Skeletal muscle tissue (tissue), 4 donors: ENCODE data around the gene MALAT1. TPM values are rescaled to one million over a fixed set of nuclear protein-coding genes. Genes with fewer than 3 reads are reported as not detected.
A peak's percentile ranks its signal among the peaks of the same experiment; 100 is the strongest.

ENCODE experiments used
- H3K27ac ChIP-seq: one replicate; pipeline ENCODE4 v1.7.0; 2013; ENCODE audit warnings: mild to moderate bottlenecking, low read depth, low read length, inconsistent platforms
- H3K27me3 ChIP-seq, 3 donors: one replicate each; pipeline ENCODE4 v1.7.0; 2013; ENCODE audit warnings: low read length in 3 of 3; ENCODE audit not compliant: control insufficient read depth in 3 of 3, insufficient read depth in 3 of 3
- H3K36me3 ChIP-seq, 3 donors: one replicate each; pipeline ENCODE4 v1.7.0; 2013; ENCODE audit warnings: low read length in 3 of 3; ENCODE audit not compliant: control insufficient read depth in 3 of 3, insufficient read depth in 3 of 3
- H3K4me1 ChIP-seq, 3 donors: one replicate each; pipeline ENCODE4 v1.7.0; 2013; ENCODE audit warnings: low read length in 3 of 3, mild to moderate bottlenecking in 3 of 3; ENCODE audit not compliant: control insufficient read depth in 3 of 3, insufficient read depth in 3 of 3
- H3K4me3 ChIP-seq, 3 donors: one replicate each; pipeline ENCODE4 v1.7.0; 2013; ENCODE audit warnings: low read length in 3 of 3
- H3K9ac ChIP-seq, 3 donors: one replicate each; pipeline ENCODE4 v1.7.0; 2013; ENCODE audit warnings: low read length in 3 of 3, mild to moderate bottlenecking in 3 of 3, moderate library complexity in 2 of 3, low read depth in 1 of 3
- H3K9me3 ChIP-seq, 3 donors: one replicate each; pipeline ENCODE4 v1.7.0; 2013; ENCODE audit warnings: low read length in 3 of 3; ENCODE audit not compliant: control insufficient read depth in 3 of 3
- total RNA-seq: library from RNA; depleted of rRNA; stranded (reverse); fragments of >200 nt; gene quantifications from one replicate; pipeline ENCODE4 v1.2.3, GENCODE V29; 2014
- donor health status: Osteomylitis.

Gene MALAT1
- total RNA-seq, 1 donor from 2014 or later: 7,794 TPM

DNA sequence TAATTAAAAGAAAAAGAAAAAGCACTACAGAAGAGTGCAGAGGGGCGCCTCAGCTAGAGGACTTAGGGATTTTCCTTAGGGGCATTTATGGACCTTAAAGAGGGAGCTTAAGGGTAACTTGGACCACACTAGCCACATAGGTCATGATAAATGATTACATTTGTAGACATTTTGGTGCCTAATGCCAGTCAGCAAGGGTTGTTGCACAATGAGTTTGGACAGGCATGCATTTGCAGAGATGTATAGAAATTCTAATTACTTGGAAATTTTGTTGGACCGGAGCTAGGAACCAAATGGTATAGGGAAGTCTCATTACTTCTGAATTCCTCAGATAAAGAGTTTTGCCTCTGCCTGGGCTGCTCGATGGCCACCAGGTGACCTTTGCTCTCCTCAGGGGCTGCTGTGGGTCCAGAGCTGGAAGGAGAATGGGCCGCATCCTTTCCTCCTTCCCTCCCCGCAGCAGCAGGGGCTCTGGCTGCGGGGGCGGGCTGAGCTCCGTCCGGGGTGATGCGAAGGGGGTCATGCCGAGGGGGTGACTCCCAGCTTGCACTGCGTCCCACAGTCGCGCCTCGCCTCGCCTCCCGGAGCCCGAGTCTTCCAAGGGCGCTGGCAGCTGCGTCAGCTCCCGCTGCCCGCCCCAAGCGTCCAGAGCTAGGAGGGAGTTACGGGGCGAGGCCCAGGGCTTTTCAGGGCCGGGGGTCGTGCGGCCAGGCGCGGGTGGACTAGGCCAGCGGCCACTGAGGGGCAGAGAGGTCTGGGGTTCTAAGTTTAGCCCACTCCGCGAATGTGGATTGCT, 20.3 kb upstream of the MALAT1 start:
- H3K9ac ChIP-seq: peak overlapping the region; percentile 76 to 100 (median 90)
- H3K27ac ChIP-seq: peak overlapping the region; percentile 100
- no peaks in the 10 kb centered on the region for H3K27me3 ChIP-seq
- H3K9me3 ChIP-seq: no peaks in the 10 kb centered on the region
- H3K4me3 ChIP-seq: peak overlapping the region; percentile 30 to 58 (median 40)
- peaks cover 29 to 50% (median 38%) of the 10 kb centered on the region in 3 donors for H3K4me1 ChIP-seq
- H3K36me3 ChIP-seq: peaks cover 0 to 4% (median 0%) of the 10 kb centered on the region in 3 donors

DNA sequence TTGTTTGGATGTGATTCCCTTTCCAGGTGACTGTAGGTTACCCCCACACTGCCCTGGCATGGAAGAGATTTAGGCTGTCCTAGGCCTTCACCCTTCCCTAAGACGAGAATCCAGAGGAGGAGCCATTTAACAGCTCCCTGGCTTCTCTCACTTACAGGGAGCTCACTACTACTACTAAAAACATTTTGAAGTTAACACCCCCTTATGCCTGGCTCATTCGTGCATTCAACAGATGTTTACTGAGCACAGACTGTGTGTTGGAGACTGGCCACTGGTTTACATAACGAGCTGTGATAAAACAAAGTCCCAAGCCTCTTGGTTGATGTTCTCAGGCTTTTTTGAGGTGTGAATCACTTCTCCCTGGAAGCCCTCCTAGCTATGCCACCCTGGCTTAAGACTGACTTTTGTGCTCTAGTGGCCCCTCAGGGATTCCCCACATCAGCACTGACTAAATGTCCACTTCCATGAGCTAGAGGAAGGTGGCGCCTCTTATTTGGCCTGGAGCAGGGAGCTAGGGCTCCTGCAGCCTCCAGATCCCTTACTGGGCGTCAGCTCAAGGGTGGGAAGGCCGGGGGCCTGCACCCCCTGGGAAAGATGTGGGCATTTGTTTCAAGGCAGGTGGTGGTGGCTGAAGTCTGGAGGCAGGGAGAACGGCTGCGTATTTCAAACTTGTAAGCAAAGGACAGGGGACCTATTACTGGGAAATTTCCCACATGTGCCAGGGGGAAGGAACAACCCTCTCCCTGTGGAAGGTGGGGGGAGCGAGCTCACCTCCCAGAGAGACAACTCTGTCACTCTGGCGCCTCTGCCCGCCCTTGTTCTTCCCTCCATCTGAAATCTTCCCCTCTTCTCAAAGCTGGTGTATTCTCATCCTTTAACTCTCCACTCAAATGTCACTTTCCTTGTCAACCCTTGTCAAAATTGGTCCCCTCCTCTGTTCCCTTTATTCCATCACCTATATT, 19.4 kb upstream of the MALAT1 start:
- Histone ChIP-seq H3K4me3 (peak overlapping the region; percentile 30 to 58 (median 36)), H3K27me3 (no peaks in the 10 kb centered on the region), H3K9me3 (no peaks in the 10 kb centered on the region), H3K36me3 (peaks cover 0 to 4% (median 0%) of the 10 kb centered on the region in 3 donors), H3K27ac (peak overlapping the region; percentile 100), H3K9ac (peak overlapping the region; percentile 76 to 100 (median 90)), H3K4me1 (peaks cover 29 to 50% (median 38%) of the 10 kb centered on the region in 3 donors)

DNA sequence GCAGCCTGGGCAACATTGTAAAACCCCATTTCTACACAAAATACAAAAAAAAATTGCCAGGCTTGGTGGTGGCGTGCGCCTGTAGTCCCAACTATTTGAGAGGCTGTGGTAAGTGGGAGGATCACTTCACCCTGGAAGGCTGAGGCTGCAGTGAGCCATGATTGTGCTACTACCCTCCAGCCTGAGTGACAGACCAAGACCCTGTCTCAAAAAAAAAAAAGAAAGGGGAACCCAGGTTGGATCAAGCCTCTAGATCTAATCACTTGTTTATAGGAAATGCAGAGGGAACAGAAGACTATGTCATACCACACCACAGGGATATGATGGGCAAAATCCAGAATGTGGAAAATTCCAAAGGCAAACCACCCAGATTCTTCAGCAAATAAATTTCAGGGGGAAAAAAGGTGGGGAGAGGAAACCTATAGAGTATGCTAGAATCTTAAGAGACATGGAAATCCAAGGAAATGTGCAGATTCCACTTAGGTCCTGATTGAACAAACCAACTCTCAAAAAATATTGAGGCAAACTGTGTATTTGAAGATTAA, 16.5 kb upstream of the MALAT1 start:
- Histone ChIP-seq H3K27me3 (no peaks in the 10 kb centered on the region), H3K4me1 (peaks cover 42 to 49% (median 46%) of the 10 kb centered on the region in 3 donors), H3K9ac (no peak overlapping the region), H3K36me3 (no peaks in the 10 kb centered on the region), H3K9me3 (no peaks in the 10 kb centered on the region), H3K27ac (no peak overlapping the region), H3K4me3 (no peak overlapping the region)

DNA sequence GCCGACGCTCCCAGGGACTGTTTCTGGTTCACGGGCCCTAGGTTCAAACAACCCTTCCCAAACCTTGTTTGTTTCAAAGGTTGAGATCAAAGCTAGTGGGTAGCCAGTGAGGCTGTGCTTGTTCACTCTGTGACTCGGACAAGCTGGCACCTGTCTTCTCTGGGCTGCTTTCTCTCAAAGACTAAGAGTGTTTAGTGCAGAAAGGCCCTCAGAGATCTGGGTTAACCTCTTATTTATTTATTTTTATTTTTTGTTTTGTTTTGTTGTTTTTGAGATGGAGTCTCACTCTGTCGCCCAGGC, 13.0 kb upstream of the MALAT1 start:
- H3K9ac ChIP-seq: peak overlapping the region in 1 of 3 donors; percentile 64
- no peak overlapping the region for H3K4me3 ChIP-seq
- H3K4me1 ChIP-seq: peaks cover 54 to 59% (median 54%) of the 10 kb centered on the region in 3 donors
- no peaks in the 10 kb centered on the region for H3K36me3 ChIP-seq
- peak overlapping the region; percentile 72 for H3K27ac ChIP-seq
- H3K9me3 ChIP-seq: no peaks in the 10 kb centered on the region
- no peaks in the 10 kb centered on the region for H3K27me3 ChIP-seq

DNA sequence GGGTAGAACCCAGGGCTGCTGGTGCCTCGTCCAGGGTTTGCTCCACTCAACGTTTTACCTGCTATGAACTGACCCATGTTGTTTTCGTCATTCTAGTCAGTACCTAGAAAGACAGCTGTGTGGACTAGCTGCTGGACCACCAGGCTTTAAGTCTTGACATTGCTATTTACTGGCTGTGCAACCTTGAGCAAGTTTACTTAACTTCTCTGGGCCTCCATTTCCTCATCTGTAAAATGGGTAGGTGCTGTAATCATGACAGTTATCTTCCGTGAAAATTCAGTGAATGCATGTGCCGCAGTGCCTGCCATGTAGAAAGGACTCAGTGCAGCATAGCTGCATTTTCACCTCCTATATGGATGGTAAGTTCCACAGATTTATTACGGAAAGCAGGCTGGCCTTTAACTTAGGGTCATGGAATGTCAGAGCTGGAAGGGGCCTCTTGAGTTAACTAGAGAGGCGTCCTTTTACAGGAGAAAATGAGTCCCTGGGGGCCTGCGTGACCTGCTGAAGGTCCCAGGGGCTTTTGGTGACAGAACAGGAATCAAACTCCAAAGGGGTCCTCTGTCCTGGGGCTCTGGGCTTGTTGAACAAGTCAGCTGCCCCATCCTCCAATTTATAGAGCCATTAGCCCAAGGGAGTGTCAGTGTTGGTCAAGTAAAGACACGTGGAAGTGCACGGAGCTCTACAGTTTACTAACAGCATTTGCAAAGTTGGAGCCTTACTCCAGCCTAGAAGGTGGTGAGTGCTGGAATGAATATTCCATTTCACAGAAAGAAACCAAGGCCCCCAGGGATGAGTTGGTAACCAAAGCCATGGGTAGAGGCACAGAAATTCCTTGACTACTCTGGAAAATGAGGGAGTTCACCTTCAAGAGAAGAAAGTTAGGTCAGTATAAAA, 12.0 kb upstream of the MALAT1 start:
- peak overlapping the region; percentile 88 for H3K27ac ChIP-seq
- H3K9ac ChIP-seq: peak overlapping the region in 2 of 3 donors; percentile 5 to 33
- peak overlapping the region in 1 of 3 donors; percentile 45 for H3K4me3 ChIP-seq
- H3K4me1 ChIP-seq: peaks cover 59 to 65% (median 60%) of the 10 kb centered on the region in 3 donors
- H3K9me3 ChIP-seq: no peaks in the 10 kb centered on the region
- H3K27me3 ChIP-seq: no peaks in the 10 kb centered on the region
- H3K36me3 ChIP-seq: no peaks in the 10 kb centered on the region

DNA sequence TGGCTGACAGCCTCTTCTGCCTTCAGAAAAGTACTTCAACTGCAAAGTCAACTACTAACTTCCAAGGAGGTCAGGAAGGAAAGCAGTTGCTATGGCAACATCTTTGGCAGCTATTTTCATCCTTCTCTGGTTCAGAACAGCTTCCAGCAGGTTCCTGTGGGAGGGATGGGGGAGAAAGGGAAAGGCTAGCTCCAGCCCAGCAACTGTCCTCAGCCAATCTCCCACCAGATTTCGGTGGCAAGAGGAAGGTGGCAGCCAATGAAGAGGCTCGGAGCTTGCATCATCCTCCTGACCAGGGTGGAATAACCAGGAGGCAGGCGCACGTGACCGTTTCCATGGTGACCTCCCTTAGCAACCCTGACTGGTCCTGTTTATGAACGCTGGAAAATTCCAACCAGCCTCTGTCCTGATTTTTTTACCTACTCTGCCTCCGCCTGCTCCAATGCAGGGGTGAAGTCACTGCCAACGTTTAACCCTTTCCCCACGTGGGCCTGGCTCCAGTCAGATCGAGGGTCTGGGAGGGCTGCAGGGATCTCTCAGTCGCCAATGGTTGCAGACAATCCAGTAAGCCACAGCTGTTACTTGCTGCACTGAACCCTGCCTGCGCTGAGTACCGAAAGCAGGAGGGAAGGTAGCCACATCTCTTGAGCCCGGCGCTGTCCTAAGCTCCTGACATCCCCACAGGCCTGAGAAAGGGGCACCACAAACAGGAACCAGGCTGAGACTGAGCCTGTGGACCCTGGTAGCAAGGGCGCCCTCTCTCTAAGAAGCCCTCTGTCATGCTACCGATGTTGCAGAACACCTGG, 11.2 kb upstream of the MALAT1 start:
- no peaks in the 10 kb centered on the region for H3K9me3 ChIP-seq
- no peaks in the 10 kb centered on the region for H3K36me3 ChIP-seq
- H3K27ac ChIP-seq: peak overlapping the region; percentile 100
- peak overlapping the region; percentile 41 to 68 (median 64) for H3K4me3 ChIP-seq
- peaks cover 67 to 69% (median 68%) of the 10 kb centered on the region in 3 donors for H3K4me1 ChIP-seq
- no peaks in the 10 kb centered on the region for H3K27me3 ChIP-seq
- H3K9ac ChIP-seq: peak overlapping the region; percentile 68 to 84 (median 73)

DNA sequence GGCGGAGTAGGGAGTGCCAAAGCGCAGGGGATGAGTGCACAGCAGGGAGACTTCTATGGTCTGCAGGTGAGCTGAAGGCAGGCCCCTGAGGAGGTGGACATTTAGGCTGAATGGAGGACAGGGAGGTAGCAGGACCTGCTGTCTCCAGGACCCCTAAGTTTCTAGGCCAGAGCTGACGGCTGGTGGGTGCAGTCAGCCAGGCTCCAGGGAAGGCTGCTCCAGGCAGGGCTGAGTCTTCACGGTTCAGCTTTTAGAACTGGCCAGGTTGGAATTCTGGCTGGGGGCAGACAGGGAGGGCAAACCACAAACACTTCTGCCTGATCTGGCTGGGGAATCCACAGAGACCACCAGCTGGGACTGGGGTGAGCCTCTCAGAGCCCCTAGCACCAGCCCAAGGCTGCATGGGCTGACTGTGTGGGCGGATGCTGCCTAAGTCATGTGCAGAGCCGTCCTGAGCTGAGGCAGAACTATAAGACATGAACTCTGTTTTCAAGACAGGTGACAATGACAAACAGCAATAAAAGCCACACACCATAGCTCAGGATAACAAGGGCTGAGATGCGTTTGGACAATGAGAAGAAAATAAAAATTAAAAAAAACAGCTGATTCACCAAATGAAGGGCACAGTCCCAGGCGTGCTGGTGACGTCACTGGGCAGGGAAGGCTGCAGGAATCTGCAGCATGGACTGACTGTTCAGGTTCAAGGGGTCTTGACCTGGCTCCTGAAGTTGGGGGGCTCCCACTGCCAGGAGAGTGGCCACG, 10.4 kb upstream of the MALAT1 start:
- H3K9me3 ChIP-seq: no peaks in the 10 kb centered on the region
- peak overlapping the region; percentile 68 to 84 (median 73) for H3K9ac ChIP-seq
- H3K27ac ChIP-seq: peak overlapping the region; percentile 100
- H3K36me3 ChIP-seq: no peaks in the 10 kb centered on the region
- peak overlapping the region; percentile 41 to 68 (median 64) for H3K4me3 ChIP-seq
- no peaks in the 10 kb centered on the region for H3K27me3 ChIP-seq
- peaks cover 75 to 77% (median 76%) of the 10 kb centered on the region in 3 donors for H3K4me1 ChIP-seq

DNA sequence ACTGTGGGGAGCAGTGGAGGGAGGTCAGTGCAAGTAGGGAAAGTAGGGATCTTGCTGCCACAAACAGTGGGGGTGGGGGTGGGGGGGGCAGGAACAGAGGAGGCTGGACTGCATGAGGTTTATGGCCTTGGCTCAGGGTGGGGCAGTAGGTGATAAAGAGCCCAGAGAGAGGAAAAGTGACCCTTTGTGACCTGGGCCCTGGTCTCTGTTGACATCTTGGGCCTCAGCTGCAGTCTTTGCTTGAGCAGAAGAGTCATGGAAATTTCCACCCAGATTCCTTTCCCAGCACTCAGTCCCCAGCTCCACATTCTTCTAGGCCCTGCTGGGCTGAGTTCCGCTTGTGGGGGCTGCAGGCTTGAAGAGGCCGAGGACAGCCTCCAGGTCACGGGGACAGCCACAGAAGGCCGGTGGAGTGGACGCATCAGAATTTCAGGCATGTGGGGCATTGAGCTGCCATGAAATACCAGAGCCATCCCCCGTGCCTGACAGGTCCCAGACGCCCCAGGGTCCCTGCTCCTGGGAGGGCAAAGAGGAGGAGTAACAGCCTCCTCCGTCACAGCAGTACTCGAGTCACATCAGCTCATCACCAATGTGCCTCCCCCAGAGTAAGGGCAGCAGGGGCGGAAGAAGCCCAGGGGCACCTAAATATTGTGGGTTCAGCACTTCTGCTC, 9.7 kb upstream of the MALAT1 start:
- H3K27me3 ChIP-seq: no peaks in the 10 kb centered on the region
- peak overlapping the region; percentile 41 to 54 (median 43) for H3K4me3 ChIP-seq
- peak overlapping the region; percentile 100 for H3K27ac ChIP-seq
- no peaks in the 10 kb centered on the region for H3K36me3 ChIP-seq
- H3K9me3 ChIP-seq: no peaks in the 10 kb centered on the region
- H3K9ac ChIP-seq: peak overlapping the region; percentile 25 to 84 (median 55)
- peaks cover 82 to 84% (median 83%) of the 10 kb centered on the region in 3 donors for H3K4me1 ChIP-seq
